Stimulated activated naive B cell treated with anti-CD40 and anti-IgM and Interleukin-4, amounts not matched to agents 10 μg/mL and 1 μg/mL and 100 μg/mL, for 72 hours (primary cell): ENCODE results near the gene ARMH1.
"Not testable (repeated sequence)": the region's sequence is repeated elsewhere in the genome, so short reads cannot be mapped to it uniquely, and the experiment has no call there.

ENCODE experiments used
- ATAC-seq, 2 donors: fragments of 150-1000 bp; cut with Tn5 transposase; replicated peaks; 2 replicates each; pipeline ENCODE4 v1.10.0; 2021; ENCODE audit warnings: moderate library complexity in 1 of 2
- DNase-seq: peaks from one replicate; pipeline ENCODE4 v3.0.0; 2021
- H3K27ac Mint-ChIP-seq: one replicate; pipeline ENCODE4 v1.8.0; 2022; ENCODE audit warnings: mild to moderate bottlenecking, mixed read lengths
- H3K27me3 Mint-ChIP-seq, 2 donors: one replicate each; pipeline ENCODE4 v1.8.0; 2022; ENCODE audit warnings: mixed read lengths in 2 of 2
- H3K36me3 Mint-ChIP-seq, 2 donors: one replicate each; pipeline ENCODE4 v1.8.0; 2022; ENCODE audit warnings: mixed read lengths in 2 of 2, mild to moderate bottlenecking in 1 of 2
- H3K4me1 Mint-ChIP-seq, 2 donors: one replicate each; pipeline ENCODE4 v1.8.0; 2022; ENCODE audit warnings: mixed read lengths in 2 of 2, mild to moderate bottlenecking in 1 of 2
- H3K4me3 Mint-ChIP-seq, 2 donors: one replicate each; pipeline ENCODE4 v1.8.0; 2022; ENCODE audit warnings: mild to moderate bottlenecking in 2 of 2, mixed read lengths in 2 of 2, moderate library complexity in 1 of 2
- H3K9me3 Mint-ChIP-seq, 2 donors: one replicate each; pipeline ENCODE4 v1.8.0; 2022; ENCODE audit warnings: mixed read lengths in 2 of 2, mild to moderate bottlenecking in 1 of 2

The ARMH1 gene

GRCh38 chr1:44685881-44686280 lies 11.4 kb downstream of the ARMH1 start:
- Mint-ChIP-seq H3K27ac (no peak overlapping the region), H3K27me3 (no peaks in the 10 kb centered on the region), H3K36me3 (no peaks in the 10 kb centered on the region), H3K4me1 (peaks cover 14 to 37% of the 10 kb centered on the region in 2 donors), H3K9me3 (no peaks in the 10 kb centered on the region), H3K4me3 (no peak overlapping the region)
- DNase-seq (no peak), ATAC-seq (no peak)

GRCh38 chr1:44688760-44689446 lies 14.4 kb downstream of the ARMH1 start:
- no peak overlapping the region for H3K27ac Mint-ChIP-seq
- peaks cover 20 to 47% of the 10 kb centered on the region in 2 donors for H3K4me1 Mint-ChIP-seq
- H3K36me3 Mint-ChIP-seq, result peaks cover 0 to 1% of the 10 kb centered on the region in 2 donors
- no peak for DNase-seq
- peaks cover 0 to 2% of the 10 kb centered on the region in 2 donors for H3K9me3 Mint-ChIP-seq
- H3K4me3 Mint-ChIP-seq, result no peak overlapping the region
- no peaks in the 10 kb centered on the region for H3K27me3 Mint-ChIP-seq
- no peak for ATAC-seq

GRCh38 chr1:44689447-44689765 lies 14.9 kb downstream of the ARMH1 start:
- Mint-ChIP-seq H3K4me3 (no peak overlapping the region), H3K9me3 (peaks cover 0 to 2% of the 10 kb centered on the region in 2 donors), H3K36me3 (peaks cover 0 to 1% of the 10 kb centered on the region in 2 donors), H3K4me1 (peaks cover 18 to 46% of the 10 kb centered on the region in 2 donors), H3K27me3 (no peaks in the 10 kb centered on the region), H3K27ac (no peak overlapping the region)
- DNase-seq, result no peak
- no peak for ATAC-seq

- Mint-ChIP-seq H3K27ac (peak overlapping the region; percentile 2), H3K4me1 (peaks cover 41 to 68% of the 10 kb centered on the region in 2 donors), H3K9me3 (peaks cover 0 to 2% of the 10 kb centered on the region in 2 donors), H3K27me3 (no peaks in the 10 kb centered on the region), H3K36me3 (peaks cover 0 to 3% of the 10 kb centered on the region in 2 donors), H3K4me3 (peak overlapping the region in 1 of 2 donors; percentile 20)
- DNase-seq, result peak; percentile 53
- peak; percentile 78 to 79 for ATAC-seq
Measured at GRCh38 chr1:44693159-44693558, 18.6 kb downstream of the ARMH1 start.

- Mint-ChIP-seq H3K27me3 (no peaks in the 10 kb centered on the region), H3K4me3 (no peak overlapping the region), H3K27ac (no peak overlapping the region), H3K36me3 (peaks cover 0 to 3% of the 10 kb centered on the region in 2 donors), H3K4me1 (peaks cover 41 to 76% of the 10 kb centered on the region in 2 donors), H3K9me3 (peaks cover 0 to 2% of the 10 kb centered on the region in 2 donors)
- ATAC-seq (no peak), DNase-seq (no peak)
Measured at GRCh38 chr1:44693900-44694299, 19.4 kb downstream of the ARMH1 start.

GRCh38 chr1:44694863-44695478 lies 20.5 kb downstream of the ARMH1 start:
- Mint-ChIP-seq H3K27ac (no peak overlapping the region), H3K4me3 (no peak overlapping the region), H3K4me1 (peaks cover 41 to 77% of the 10 kb centered on the region in 2 donors), H3K36me3 (peaks cover 0 to 3% of the 10 kb centered on the region in 2 donors), H3K27me3 (no peaks in the 10 kb centered on the region), H3K9me3 (peaks cover 0 to 2% of the 10 kb centered on the region in 2 donors)
- ATAC-seq (peak; percentile 47 to 63), DNase-seq (peak; percentile 58)

- Mint-ChIP-seq H3K9me3 (peaks cover 0 to 2% of the 10 kb centered on the region in 2 donors), H3K27me3 (no peaks in the 10 kb centered on the region), H3K36me3 (peaks cover 0 to 3% of the 10 kb centered on the region in 2 donors), H3K4me3 (no peak overlapping the region), H3K4me1 (peaks cover 41 to 77% of the 10 kb centered on the region in 2 donors), H3K27ac (peak overlapping the region; percentile 53)
- DNase-seq (no peak), ATAC-seq (no peak)
Measured at GRCh38 chr1:44695671-44696070, 21.2 kb downstream of the ARMH1 start.

- Mint-ChIP-seq H3K4me3 (no peak overlapping the region), H3K27me3 (no peaks in the 10 kb centered on the region), H3K36me3 (peaks cover 0 to 3% of the 10 kb centered on the region in 2 donors), H3K4me1 (peaks cover 41 to 77% of the 10 kb centered on the region in 2 donors), H3K27ac (no peak overlapping the region), H3K9me3 (peaks cover 0 to 2% of the 10 kb centered on the region in 2 donors)
- no peak for ATAC-seq
- DNase-seq, result no peak
Measured at GRCh38 chr1:44696101-44696500, 21.6 kb downstream of the ARMH1 start.

GRCh38 chr1:44696789-44697345 lies 22.4 kb downstream of the ARMH1 start:
- H3K36me3 Mint-ChIP-seq, result peaks cover 0 to 1% of the 10 kb centered on the region in 2 donors
- no peaks in the 10 kb centered on the region for H3K27me3 Mint-ChIP-seq
- peak; percentile 66 to 67 for ATAC-seq
- H3K27ac Mint-ChIP-seq, result peak overlapping the region; percentile 90
- DNase-seq, result peak; percentile 40
- peak overlapping the region; percentile 61 to 73 for H3K4me3 Mint-ChIP-seq
- H3K9me3 Mint-ChIP-seq, result no peaks in the 10 kb centered on the region
- peaks cover 36 to 71% of the 10 kb centered on the region in 2 donors for H3K4me1 Mint-ChIP-seq

- no peaks in the 10 kb centered on the region for H3K9me3 Mint-ChIP-seq
- peak; percentile 73 for ATAC-seq
- peaks cover 32 to 58% of the 10 kb centered on the region in 2 donors for H3K4me1 Mint-ChIP-seq
- no peaks in the 10 kb centered on the region for H3K27me3 Mint-ChIP-seq
- DNase-seq, result peak; percentile 57
- no peak overlapping the region for H3K4me3 Mint-ChIP-seq
- peak overlapping the region; percentile 90 for H3K27ac Mint-ChIP-seq
- H3K36me3 Mint-ChIP-seq, result peaks cover 0 to 1% of the 10 kb centered on the region in 2 donors
Measured at GRCh38 chr1:44698138-44698537, 23.6 kb downstream of the ARMH1 start.

- DNase-seq, H3K4me3 Mint-ChIP-seq, H3K9me3 Mint-ChIP-seq, H3K27ac Mint-ChIP-seq, ATAC-seq, H3K36me3 Mint-ChIP-seq, H3K27me3 Mint-ChIP-seq: not testable (repeated sequence)
- peaks cover 27 to 46% of the 10 kb centered on the region in 2 donors for H3K4me1 Mint-ChIP-seq
Measured at GRCh38 chr1:44699375-44699774, 24.9 kb downstream of the ARMH1 start.

GRCh38 chr1:44700573-44700972 lies 26.1 kb downstream of the ARMH1 start:
- DNase-seq, result no peak
- Mint-ChIP-seq H3K4me1 (peaks cover 20 to 34% of the 10 kb centered on the region in 2 donors), H3K36me3 (peaks cover 0 to 1% of the 10 kb centered on the region in 2 donors), H3K9me3 (no peaks in the 10 kb centered on the region), H3K27me3 (no peaks in the 10 kb centered on the region), H3K27ac (no peak overlapping the region), H3K4me3 (no peak overlapping the region)
- no peak for ATAC-seq

GRCh38 chr1:44701141-44701573 lies 26.6 kb downstream of the ARMH1 start:
- H3K9me3 Mint-ChIP-seq, result no peaks in the 10 kb centered on the region
- peaks cover 15 to 29% of the 10 kb centered on the region in 2 donors for H3K4me1 Mint-ChIP-seq
- no peak overlapping the region for H3K27ac Mint-ChIP-seq
- peaks cover 0 to 1% of the 10 kb centered on the region in 2 donors for H3K36me3 Mint-ChIP-seq
- DNase-seq, result no peak
- no peaks in the 10 kb centered on the region for H3K27me3 Mint-ChIP-seq
- no peak for ATAC-seq
- no peak overlapping the region for H3K4me3 Mint-ChIP-seq

- no peak overlapping the region for H3K27ac Mint-ChIP-seq
- H3K9me3 Mint-ChIP-seq, result no peaks in the 10 kb centered on the region
- ATAC-seq (no peak), DNase-seq (no peak)
- no peak overlapping the region for H3K4me3 Mint-ChIP-seq
- no peaks in the 10 kb centered on the region for H3K27me3 Mint-ChIP-seq
- peaks cover 16 to 17% of the 10 kb centered on the region in 2 donors for H3K4me1 Mint-ChIP-seq
- no peaks in the 10 kb centered on the region for H3K36me3 Mint-ChIP-seq
Measured at GRCh38 chr1:44705470-44705869, 31.0 kb downstream of the ARMH1 start.

- H3K27ac Mint-ChIP-seq, result no peak overlapping the region
- ATAC-seq, result no peak
- no peak overlapping the region for H3K4me3 Mint-ChIP-seq
- DNase-seq, result no peak
- no peaks in the 10 kb centered on the region for H3K36me3 Mint-ChIP-seq
- peaks cover 16 to 17% of the 10 kb centered on the region in 2 donors for H3K4me1 Mint-ChIP-seq
- no peaks in the 10 kb centered on the region for H3K27me3 Mint-ChIP-seq
- H3K9me3 Mint-ChIP-seq, result no peaks in the 10 kb centered on the region
Measured at GRCh38 chr1:44705938-44706337, 31.4 kb downstream of the ARMH1 start.
